Lung (tissue), 12 donors: ENCODE measurements around the gene KRTAP10-5. TPM values are rescaled to one million over a fixed set of nuclear protein-coding genes. Genes with fewer than 3 reads are reported as not detected.

Experiments used
- ATAC-seq: fragments of 200-7000 bp; cut with Tn5 transposase; one replicate; pipeline ENCODE4 v1.9.1; 2020; ENCODE audit warnings: moderate number of reproducible peaks; ENCODE audit not compliant: insufficient read depth, low FRiP score
- DNase-seq, 3 donors: peaks; one replicate each; pipeline ENCODE4 v3.0.0-alpha.2; 2013 to 2017
- H3K27ac ChIP-seq, 2 donors: one replicate each; pipeline ENCODE4 v1.5.1; 2013; ENCODE audit warnings: mild to moderate bottlenecking in 2 of 2, moderate library complexity in 2 of 2, control low read depth in 1 of 2, inconsistent platforms in 1 of 2, low read depth in 1 of 2, low read length in 1 of 2
- H3K27me3 ChIP-seq, 3 donors: one replicate each; pipeline ENCODE4 v1.5.1; 2013; ENCODE audit warnings: low read length in 2 of 3; ENCODE audit not compliant: control insufficient read depth in 3 of 3, insufficient read depth in 3 of 3
- H3K36me3 ChIP-seq, 4 donors: one replicate each; pipeline ENCODE4 v1.5.1; 2013; ENCODE audit warnings: low read length in 4 of 4, mild to moderate bottlenecking in 1 of 4, moderate library complexity in 1 of 4; ENCODE audit not compliant: control insufficient read depth in 4 of 4, insufficient read depth in 4 of 4
- H3K4me1 ChIP-seq, 5 donors: one replicate each; pipeline ENCODE4 v1.5.1; 2013; ENCODE audit warnings: low read length in 5 of 5, mild to moderate bottlenecking in 2 of 5, moderate library complexity in 1 of 5; ENCODE audit not compliant: control insufficient read depth in 5 of 5, insufficient read depth in 5 of 5
- H3K4me3 ChIP-seq: one replicate; pipeline ENCODE4 v1.5.1; 2013; ENCODE audit warnings: mild to moderate bottlenecking, control low read depth, moderate library complexity
- H3K9ac ChIP-seq, 2 donors: one replicate each; pipeline ENCODE4 v1.5.1; 2013; ENCODE audit warnings: low read length in 2 of 2, control low read depth in 1 of 2; ENCODE audit not compliant: insufficient read depth in 1 of 2
- H3K9me3 ChIP-seq, 4 donors: one replicate each; pipeline ENCODE4 v1.5.1; 2013; ENCODE audit warnings: low read length in 3 of 4, mild to moderate bottlenecking in 1 of 4, moderate library complexity in 1 of 4; ENCODE audit not compliant: control insufficient read depth in 4 of 4, insufficient read depth in 3 of 4
- WGBS, 2 donors: extraction: QIAGEN DNeasy Blood & Tissue Kit; methylation state at CpG; one replicate each; pipeline ENCODE4 v1.1.7; 2013; 5-methylcytosine and 5-hydroxymethylcytosine counted together
- polyA plus RNA-seq, 2 donors: library from polyadenylated mRNA; stranded (reverse); fragments of 200-250 nt; gene quantifications; one replicate each; pipeline ENCODE4 v1.2.1, GENCODE V29; 2013
- total RNA-seq, 2 donors: library from RNA; depleted of rRNA in 1 of 2; stranded (reverse); fragments of >200 nt in 1 of 2; gene quantifications; one replicate each; pipeline ENCODE4 v1.2.1, GENCODE V29; 2014 to 2021
- TF ChIP-seq, protein P1 (sequence below): IDR thresholded peaks from 2 replicates; pipeline ENCODE4 v1.5.1; 2012; ENCODE audit warnings: mild to moderate bottlenecking; ENCODE audit errors: control extremely low read depth, extremely low read depth
- donor health status: control.
- donor health status: control.
- donor health status: Bipolar disorder and iron deficiency.
- donor health status: healthy.
- donor health status: DM: yes; HTN: yes; CAD: no.

The KRTAP10-5 gene
- total and polyA plus RNA-seq, 4 donors, result not detected

DNA sequence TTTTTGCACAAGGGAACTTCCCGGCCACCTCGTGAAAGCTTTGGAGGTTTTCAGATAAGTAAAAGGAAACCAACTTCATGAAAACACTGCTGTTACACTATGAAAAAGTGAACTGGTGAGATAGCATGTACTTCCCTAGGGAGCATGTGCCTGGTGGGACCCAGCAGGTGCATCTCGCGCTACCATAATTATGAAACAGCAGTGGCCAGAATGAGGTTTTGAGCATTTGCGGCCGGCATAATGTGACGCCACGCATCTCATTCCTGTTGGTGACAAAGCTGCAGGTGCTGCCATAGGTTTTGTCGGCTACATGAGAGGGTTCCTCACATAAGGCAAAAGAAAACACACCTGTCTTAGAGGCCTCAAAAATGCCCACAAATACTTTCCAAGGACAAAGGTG is 23.5 kb downstream of the KRTAP10-5 start:
- H3K4me3 ChIP-seq, result no peak overlapping the region
- ATAC-seq (no peak), DNase-seq (no peak)
- H3K36me3 ChIP-seq, result no peaks in the 10 kb centered on the region
- peaks cover 0 to 7% (median 2%) of the 10 kb centered on the region in 3 donors for H3K27me3 ChIP-seq
- no peaks in the 10 kb centered on the region for H3K4me1 ChIP-seq
- TF ChIP-seq, protein P1, sequence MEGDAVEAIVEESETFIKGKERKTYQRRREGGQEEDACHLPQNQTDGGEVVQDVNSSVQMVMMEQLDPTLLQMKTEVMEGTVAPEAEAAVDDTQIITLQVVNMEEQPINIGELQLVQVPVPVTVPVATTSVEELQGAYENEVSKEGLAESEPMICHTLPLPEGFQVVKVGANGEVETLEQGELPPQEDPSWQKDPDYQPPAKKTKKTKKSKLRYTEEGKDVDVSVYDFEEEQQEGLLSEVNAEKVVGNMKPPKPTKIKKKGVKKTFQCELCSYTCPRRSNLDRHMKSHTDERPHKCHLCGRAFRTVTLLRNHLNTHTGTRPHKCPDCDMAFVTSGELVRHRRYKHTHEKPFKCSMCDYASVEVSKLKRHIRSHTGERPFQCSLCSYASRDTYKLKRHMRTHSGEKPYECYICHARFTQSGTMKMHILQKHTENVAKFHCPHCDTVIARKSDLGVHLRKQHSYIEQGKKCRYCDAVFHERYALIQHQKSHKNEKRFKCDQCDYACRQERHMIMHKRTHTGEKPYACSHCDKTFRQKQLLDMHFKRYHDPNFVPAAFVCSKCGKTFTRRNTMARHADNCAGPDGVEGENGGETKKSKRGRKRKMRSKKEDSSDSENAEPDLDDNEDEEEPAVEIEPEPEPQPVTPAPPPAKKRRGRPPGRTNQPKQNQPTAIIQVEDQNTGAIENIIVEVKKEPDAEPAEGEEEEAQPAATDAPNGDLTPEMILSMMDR, result no peak
- 71 to 79% methylated on average over 9 of the region's 9 CpGs for WGBS, 2 donors
- H3K27ac ChIP-seq, result no peak overlapping the region
- no peak overlapping the region for H3K9ac ChIP-seq
- H3K9me3 ChIP-seq, result no peaks in the 10 kb centered on the region

DNA sequence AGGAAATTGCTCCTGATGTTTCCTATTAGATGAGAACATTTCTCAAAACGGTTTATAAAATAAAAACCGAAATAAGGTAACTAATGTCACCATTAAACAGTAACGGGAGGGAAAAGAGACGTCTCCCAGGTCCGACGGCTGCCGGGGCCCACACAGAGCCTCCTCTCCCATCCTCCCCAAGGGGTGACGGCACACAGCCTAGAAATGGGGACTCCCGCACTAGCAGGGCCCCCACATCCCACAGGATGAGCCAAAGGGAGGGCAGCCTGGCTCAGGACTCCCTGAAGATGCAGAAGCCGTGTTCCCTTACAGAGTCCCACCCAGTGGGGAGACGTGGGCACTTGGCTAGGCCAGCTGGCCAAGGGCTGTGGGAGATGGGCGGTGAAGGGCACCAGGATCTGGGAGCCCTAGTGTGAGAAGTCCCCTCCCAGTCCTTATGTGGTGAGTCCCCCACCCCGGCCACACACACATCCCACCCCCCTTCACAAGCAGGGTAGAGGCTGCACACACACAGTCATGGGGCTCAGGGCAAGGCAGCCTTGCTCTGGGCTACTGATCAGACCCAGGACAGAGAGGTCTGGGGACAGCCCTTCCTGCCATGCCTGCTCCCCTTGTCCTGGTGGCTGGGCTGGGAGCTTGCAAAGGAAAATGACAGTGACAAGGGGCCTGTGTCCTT is 25.1 kb downstream of the KRTAP10-5 start:
- TF ChIP-seq, protein P1, result no peak
- H3K36me3 ChIP-seq, result no peaks in the 10 kb centered on the region
- no peak overlapping the region for H3K9ac ChIP-seq
- DNase-seq (no peak), ATAC-seq (no peak)
- H3K27ac ChIP-seq, result no peak overlapping the region
- H3K4me3 ChIP-seq, result no peak overlapping the region
- peaks cover 0 to 7% (median 2%) of the 10 kb centered on the region in 3 donors for H3K27me3 ChIP-seq
- 82 to 84% methylated on average over 13 of the region's 13 CpGs for WGBS, 2 donors
- no peaks in the 10 kb centered on the region for H3K9me3 ChIP-seq
- H3K4me1 ChIP-seq, result no peaks in the 10 kb centered on the region

DNA sequence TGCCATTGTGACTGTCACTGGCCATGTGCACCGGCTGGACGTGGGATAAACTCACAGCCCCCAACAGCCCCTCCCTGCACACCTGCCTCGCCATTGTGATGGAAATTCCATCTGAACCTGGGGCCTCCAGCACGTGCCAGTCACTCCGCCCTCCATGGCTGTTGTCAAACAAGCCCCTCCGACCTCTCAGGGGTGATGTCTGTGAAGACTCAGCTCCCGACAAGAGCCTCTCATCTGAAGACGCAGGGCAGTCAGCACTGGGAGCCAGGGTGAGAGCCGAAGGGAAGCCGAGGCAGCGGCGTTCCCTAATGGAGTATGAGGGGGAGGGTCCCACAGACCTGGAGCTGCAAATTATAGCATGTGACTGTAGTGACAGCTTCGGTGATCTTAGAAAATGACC is 27.7 kb downstream of the KRTAP10-5 start:
- TF ChIP-seq, protein P1, result no peak
- H3K9ac ChIP-seq, result no peak overlapping the region
- DNase-seq, result no peak
- 79 to 85% methylated on average over 13 of the region's 13 CpGs for WGBS, 2 donors
- no peak overlapping the region for H3K4me3 ChIP-seq
- peaks cover 0 to 10% (median 0%) of the 10 kb centered on the region in 5 donors for H3K4me1 ChIP-seq
- no peak for ATAC-seq
- H3K27ac ChIP-seq, result no peak overlapping the region
- H3K27me3 ChIP-seq, result peaks cover 0 to 6% (median 2%) of the 10 kb centered on the region in 3 donors
- no peaks in the 10 kb centered on the region for H3K36me3 ChIP-seq
- H3K9me3 ChIP-seq, result peaks cover 0 to 3% (median 0%) of the 10 kb centered on the region in 4 donors
